PFSK-1 (cell line): ENCODE data around the gene FOXC1.

Source experiments
- FOXP2 ChIP-seq: optimal IDR thresholded peaks from 2 replicates; pipeline ENCODE3; 2011; ENCODE audit warnings: borderline replicate concordance, control low read depth, inconsistent platforms; ENCODE audit not compliant: insufficient read depth; ENCODE audit errors: extremely low read length, extremely low read depth
- POLR2AphosphoS5 ChIP-seq: IDR thresholded peaks from 2 replicates; pipeline ENCODE4 v1.6.1; 2012; ENCODE audit warnings: low read depth, mild to moderate bottlenecking, control low read depth, low read length, moderate library complexity
- SIN3A ChIP-seq: IDR thresholded peaks from 2 replicates; pipeline ENCODE4 v1.6.1; 2012; ENCODE audit warnings: mild to moderate bottlenecking, low read length, moderate library complexity, borderline replicate concordance; ENCODE audit not compliant: insufficient read depth
- TAF1 ChIP-seq: IDR thresholded peaks from 2 replicates; pipeline ENCODE4 v1.6.1; 2012; ENCODE audit warnings: low read length, control low read depth, borderline replicate concordance; ENCODE audit not compliant: insufficient read depth
- TF ChIP-seq, protein P1 (sequence below), 2 experiments: IDR thresholded peaks; 2 replicates each; pipeline versions ENCODE4 v1.6.1 to v1.8.0; 2011 to 2012; ENCODE audit warnings: low read depth in 2 of 2, low read length in 2 of 2, control low read depth in 1 of 2, inconsistent platforms in 1 of 2, mild to moderate bottlenecking in 1 of 2, moderate library complexity in 1 of 2; ENCODE audit not compliant: insufficient read depth in 1 of 2

The FOXC1 gene

GRCh38 chr6:1618311-1619097 is 8.8 kb downstream of the FOXC1 start:
- TF ChIP-seq, protein P1, sequence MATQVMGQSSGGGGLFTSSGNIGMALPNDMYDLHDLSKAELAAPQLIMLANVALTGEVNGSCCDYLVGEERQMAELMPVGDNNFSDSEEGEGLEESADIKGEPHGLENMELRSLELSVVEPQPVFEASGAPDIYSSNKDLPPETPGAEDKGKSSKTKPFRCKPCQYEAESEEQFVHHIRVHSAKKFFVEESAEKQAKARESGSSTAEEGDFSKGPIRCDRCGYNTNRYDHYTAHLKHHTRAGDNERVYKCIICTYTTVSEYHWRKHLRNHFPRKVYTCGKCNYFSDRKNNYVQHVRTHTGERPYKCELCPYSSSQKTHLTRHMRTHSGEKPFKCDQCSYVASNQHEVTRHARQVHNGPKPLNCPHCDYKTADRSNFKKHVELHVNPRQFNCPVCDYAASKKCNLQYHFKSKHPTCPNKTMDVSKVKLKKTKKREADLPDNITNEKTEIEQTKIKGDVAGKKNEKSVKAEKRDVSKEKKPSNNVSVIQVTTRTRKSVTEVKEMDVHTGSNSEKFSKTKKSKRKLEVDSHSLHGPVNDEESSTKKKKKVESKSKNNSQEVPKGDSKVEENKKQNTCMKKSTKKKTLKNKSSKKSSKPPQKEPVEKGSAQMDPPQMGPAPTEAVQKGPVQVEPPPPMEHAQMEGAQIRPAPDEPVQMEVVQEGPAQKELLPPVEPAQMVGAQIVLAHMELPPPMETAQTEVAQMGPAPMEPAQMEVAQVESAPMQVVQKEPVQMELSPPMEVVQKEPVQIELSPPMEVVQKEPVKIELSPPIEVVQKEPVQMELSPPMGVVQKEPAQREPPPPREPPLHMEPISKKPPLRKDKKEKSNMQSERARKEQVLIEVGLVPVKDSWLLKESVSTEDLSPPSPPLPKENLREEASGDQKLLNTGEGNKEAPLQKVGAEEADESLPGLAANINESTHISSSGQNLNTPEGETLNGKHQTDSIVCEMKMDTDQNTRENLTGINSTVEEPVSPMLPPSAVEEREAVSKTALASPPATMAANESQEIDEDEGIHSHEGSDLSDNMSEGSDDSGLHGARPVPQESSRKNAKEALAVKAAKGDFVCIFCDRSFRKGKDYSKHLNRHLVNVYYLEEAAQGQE (IDR thresholded peaks at IDR 0.05; ENCODE audit: insufficient read depth in 1 of 2, low read depth in 2 of 2, low read length in 2 of 2): no peak
- TF ChIP-seq TAF1: no peak
- TF ChIP-seq POLR2AphosphoS5: no peak
- no peak for TF ChIP-seq FOXP2

DNA sequence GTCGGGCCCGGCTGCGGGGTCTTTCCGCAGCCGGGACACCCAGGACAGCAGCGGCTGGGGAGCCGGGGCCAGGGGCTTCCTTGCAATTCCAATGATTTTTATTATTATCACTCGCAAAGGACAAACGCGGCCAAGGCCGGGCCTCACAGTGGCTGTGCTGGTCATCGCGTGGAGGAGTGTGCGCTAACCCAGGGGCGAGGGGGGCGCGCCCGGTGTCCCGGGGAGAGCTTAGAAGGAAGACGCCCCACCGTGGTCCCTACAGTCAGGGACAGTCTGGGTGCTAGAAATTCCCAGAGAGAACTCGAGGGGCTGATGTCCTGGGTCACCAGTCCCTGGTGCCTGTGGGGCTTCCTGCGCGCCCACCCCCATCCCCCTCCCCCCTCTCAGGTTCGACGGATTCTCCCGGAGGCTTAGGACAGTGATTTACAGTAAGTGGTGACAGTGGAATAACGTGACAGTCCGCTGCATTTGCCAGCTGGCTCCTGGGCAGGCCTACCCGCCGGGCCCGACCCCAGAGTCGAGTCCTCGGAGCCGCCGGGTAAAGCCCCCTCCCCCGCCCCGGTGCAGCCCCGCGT is 9.5 kb downstream of the FOXC1 start:
- TF ChIP-seq, protein P1 (IDR thresholded peaks at IDR 0.05; ENCODE audit: insufficient read depth in 1 of 2, low read depth in 2 of 2, low read length in 2 of 2): no peak
- TF ChIP-seq TAF1 (no peak), FOXP2 (no peak), SIN3A (no peak), POLR2AphosphoS5 (no peak)

- no peak for TF ChIP-seq SIN3A
- TF ChIP-seq FOXP2: no peak
- TF ChIP-seq, protein P1 (IDR thresholded peaks at IDR 0.05; ENCODE audit: insufficient read depth in 1 of 2, low read depth in 2 of 2, low read length in 2 of 2): no peak
- no peak for TF ChIP-seq TAF1
- no peak for TF ChIP-seq POLR2AphosphoS5
Observed at GRCh38 chr6:1619673-1620503, 10.2 kb downstream of the FOXC1 start.

DNA sequence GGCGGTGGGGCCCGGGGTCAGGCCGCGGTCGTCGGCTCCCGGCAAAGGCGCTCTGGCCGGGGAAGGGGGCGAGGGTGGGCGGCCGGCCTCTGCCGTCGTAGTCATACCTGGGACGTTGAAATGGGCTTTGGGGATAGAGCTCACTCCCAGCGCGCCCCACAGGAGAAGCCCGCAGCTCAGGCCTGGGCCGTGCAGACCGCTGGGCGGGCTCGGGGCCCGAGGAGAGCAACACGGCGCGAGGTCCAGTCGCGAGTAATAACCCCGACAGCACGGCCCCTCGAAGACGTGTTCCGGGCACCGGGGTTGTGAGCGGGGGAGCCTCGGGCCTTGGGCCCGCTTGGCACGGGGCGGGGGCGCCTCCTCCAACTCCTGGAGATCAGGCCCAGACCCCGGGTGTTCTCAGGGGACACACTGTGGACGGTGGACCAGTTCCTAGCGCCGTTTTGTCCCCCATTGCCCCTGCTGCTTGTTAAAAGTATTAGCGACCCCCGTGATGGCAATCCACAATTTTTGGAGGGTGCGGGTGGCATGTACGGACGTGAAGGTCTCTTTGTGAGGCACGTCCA is 10.9 kb downstream of the FOXC1 start:
- no peak for TF ChIP-seq POLR2AphosphoS5
- TF ChIP-seq FOXP2: no peak
- TF ChIP-seq, protein P1 (IDR thresholded peaks at IDR 0.05; ENCODE audit: insufficient read depth in 1 of 2, low read depth in 2 of 2, low read length in 2 of 2): no peak
- TF ChIP-seq TAF1: no peak
- no peak for TF ChIP-seq SIN3A
